HEK293 (cell line): ENCODE measurements around the gene AZIN2.

ENCODE experiments used
- BCL11A ChIP-seq: fragments of 450-650 bp; formaldehyde crosslinking; IDR thresholded peaks from 2 replicates; pipeline ENCODE4 v1.5.1; 2016; ENCODE audit warnings: low read depth, missing biosample characterization, missing genetic modification characterization
- GFI1B ChIP-seq: fragments of 450-650 bp; formaldehyde crosslinking; IDR thresholded peaks from 2 replicates; pipeline ENCODE4 v1.5.1; 2016; ENCODE audit warnings: missing biosample characterization, missing genetic modification characterization
- PRDM1 ChIP-seq: fragments of 450-650 bp; formaldehyde crosslinking; IDR thresholded peaks from 2 replicates; pipeline ENCODE4; 2016; ENCODE audit warnings: missing biosample characterization, missing genetic modification characterization
- RBAK ChIP-seq: fragments of 450-650 bp; formaldehyde crosslinking; IDR thresholded peaks from 2 replicates; pipeline ENCODE4 v1.5.1; 2016; ENCODE audit warnings: missing biosample characterization, missing genetic modification characterization
- SCRT1 ChIP-seq: fragments of 450-650 bp; formaldehyde crosslinking; IDR thresholded peaks from 2 replicates; pipeline ENCODE4 v1.5.1; 2016; ENCODE audit warnings: missing biosample characterization, missing genetic modification characterization, borderline replicate concordance
- TCF7L2 ChIP-seq: IDR thresholded peaks from 2 replicates; pipeline ENCODE4 v1.6.1; 2011; ENCODE audit warnings: low read depth, mild to moderate bottlenecking, inconsistent platforms, low read length, moderate library complexity, borderline replicate concordance
- ZEB2 ChIP-seq: fragments of 450-650 bp; formaldehyde crosslinking; IDR thresholded peaks from 2 replicates; pipeline ENCODE4 v1.5.1; 2016; ENCODE audit warnings: missing biosample characterization, missing genetic modification characterization
- ZFP37 ChIP-seq: fragments of 450-650 bp; formaldehyde crosslinking; IDR thresholded peaks from 2 replicates; pipeline ENCODE4 v1.5.1; 2016; ENCODE audit warnings: missing biosample characterization, missing genetic modification characterization
- ZNF19 ChIP-seq: fragments of 450-650 bp; formaldehyde crosslinking; IDR thresholded peaks from 2 replicates; pipeline ENCODE4; 2016; ENCODE audit warnings: missing biosample characterization, missing genetic modification characterization, low read depth
- ZNF202 ChIP-seq: fragments of 450-650 bp; formaldehyde crosslinking; IDR thresholded peaks from 2 replicates; pipeline ENCODE4 v1.5.1; 2016; ENCODE audit warnings: missing biosample characterization, missing genetic modification characterization, borderline replicate concordance
- ZNF214 ChIP-seq: fragments of 450-650 bp; formaldehyde crosslinking; IDR thresholded peaks from 2 replicates; pipeline ENCODE4 v1.5.1; 2017; ENCODE audit warnings: missing biosample characterization, mild to moderate bottlenecking, missing genetic modification characterization, borderline replicate concordance
- ZNF248 ChIP-seq: fragments of 450-650 bp; formaldehyde crosslinking; IDR thresholded peaks from 2 replicates; pipeline ENCODE4 v1.5.1; 2017; ENCODE audit warnings: missing biosample characterization, missing genetic modification characterization
- ZNF350 ChIP-seq: fragments of 450-650 bp; formaldehyde crosslinking; IDR thresholded peaks from 2 replicates; pipeline ENCODE4 v1.5.0; 2017; ENCODE audit warnings: missing biosample characterization, mild to moderate bottlenecking, missing genetic modification characterization
- ZNF501 ChIP-seq: fragments of 450-650 bp; formaldehyde crosslinking; IDR thresholded peaks from 2 replicates; pipeline ENCODE4 v1.5.1; 2016; ENCODE audit warnings: missing biosample characterization, missing genetic modification characterization
- ZNF521 ChIP-seq: fragments of 450-650 bp; formaldehyde crosslinking; IDR thresholded peaks from 2 replicates; pipeline ENCODE4 v1.5.1; 2017; ENCODE audit warnings: missing biosample characterization, mild to moderate bottlenecking, missing genetic modification characterization
- ZNF548 ChIP-seq: fragments of 450-650 bp; formaldehyde crosslinking; IDR thresholded peaks from 2 replicates; pipeline ENCODE4 v1.5.1; 2016; ENCODE audit warnings: missing biosample characterization, missing genetic modification characterization
- ZNF560 ChIP-seq: fragments of 450-650 bp; formaldehyde crosslinking; IDR thresholded peaks from 2 replicates; pipeline ENCODE4 v1.5.1; 2017; ENCODE audit warnings: missing biosample characterization, missing genetic modification characterization, borderline replicate concordance
- ZNF571 ChIP-seq: fragments of 450-650 bp; formaldehyde crosslinking; IDR thresholded peaks from 2 replicates; pipeline ENCODE4 v1.5.0; 2017; ENCODE audit warnings: missing biosample characterization, missing genetic modification characterization
- ZNF660 ChIP-seq: fragments of 450-650 bp; IDR thresholded peaks from 2 replicates; pipeline ENCODE4 v1.5.1; 2018; ENCODE audit warnings: missing biosample characterization, mild to moderate bottlenecking, missing genetic modification characterization
- ZNF785 ChIP-seq: fragments of 450-650 bp; formaldehyde crosslinking; IDR thresholded peaks from 2 replicates; pipeline ENCODE4 v1.5.1; 2016; ENCODE audit warnings: missing biosample characterization, missing genetic modification characterization
- ZNF792 ChIP-seq: fragments of 450-650 bp; formaldehyde crosslinking; IDR thresholded peaks from 2 replicates; pipeline ENCODE4 v1.5.1; 2016; ENCODE audit warnings: missing biosample characterization, missing genetic modification characterization
- ZNF830 ChIP-seq: fragments of 450-650 bp; IDR thresholded peaks from 2 replicates; pipeline ENCODE4 v1.5.0; 2018; ENCODE audit warnings: missing biosample characterization, missing genetic modification characterization, low read depth, mild to moderate bottlenecking, moderate library complexity
- ZNF843 ChIP-seq: fragments of 450-650 bp; formaldehyde crosslinking; IDR thresholded peaks from 2 replicates; pipeline ENCODE4 v1.5.1; 2016; ENCODE audit warnings: missing biosample characterization, missing genetic modification characterization
- TF ChIP-seq, protein P1 (sequence below): fragments of 450-650 bp; formaldehyde crosslinking; IDR thresholded peaks from 2 replicates; pipeline ENCODE4 v1.5.1; 2017; ENCODE audit warnings: missing biosample characterization, missing genetic modification characterization
- TF ChIP-seq, protein P2 (sequence below): fragments of 450-650 bp; formaldehyde crosslinking; IDR thresholded peaks from 2 replicates; pipeline ENCODE4 v1.5.1; 2017; ENCODE audit warnings: missing biosample characterization, mild to moderate bottlenecking, missing genetic modification characterization, moderate library complexity
- TF ChIP-seq, protein P3 (sequence below): fragments of 450-650 bp; IDR thresholded peaks from 2 replicates; pipeline ENCODE4 v1.5.1; 2018; ENCODE audit warnings: missing biosample characterization, mild to moderate bottlenecking, missing genetic modification characterization
- TF ChIP-seq, protein P4 (sequence below): fragments of 450-650 bp; IDR thresholded peaks from 2 replicates; pipeline ENCODE4 v1.5.1; 2018; ENCODE audit warnings: missing biosample characterization, missing genetic modification characterization
- TF ChIP-seq, protein P5 (sequence below): fragments of 450-650 bp; formaldehyde crosslinking; IDR thresholded peaks from 2 replicates; pipeline ENCODE4 v1.5.1; 2016; ENCODE audit warnings: missing biosample characterization, missing genetic modification characterization
- TF ChIP-seq, protein P6 (sequence below): fragments of 450-650 bp; formaldehyde crosslinking; IDR thresholded peaks from 2 replicates; pipeline ENCODE4 v1.5.1; 2016; ENCODE audit warnings: missing biosample characterization, missing genetic modification characterization

Gene AZIN2

DNA sequence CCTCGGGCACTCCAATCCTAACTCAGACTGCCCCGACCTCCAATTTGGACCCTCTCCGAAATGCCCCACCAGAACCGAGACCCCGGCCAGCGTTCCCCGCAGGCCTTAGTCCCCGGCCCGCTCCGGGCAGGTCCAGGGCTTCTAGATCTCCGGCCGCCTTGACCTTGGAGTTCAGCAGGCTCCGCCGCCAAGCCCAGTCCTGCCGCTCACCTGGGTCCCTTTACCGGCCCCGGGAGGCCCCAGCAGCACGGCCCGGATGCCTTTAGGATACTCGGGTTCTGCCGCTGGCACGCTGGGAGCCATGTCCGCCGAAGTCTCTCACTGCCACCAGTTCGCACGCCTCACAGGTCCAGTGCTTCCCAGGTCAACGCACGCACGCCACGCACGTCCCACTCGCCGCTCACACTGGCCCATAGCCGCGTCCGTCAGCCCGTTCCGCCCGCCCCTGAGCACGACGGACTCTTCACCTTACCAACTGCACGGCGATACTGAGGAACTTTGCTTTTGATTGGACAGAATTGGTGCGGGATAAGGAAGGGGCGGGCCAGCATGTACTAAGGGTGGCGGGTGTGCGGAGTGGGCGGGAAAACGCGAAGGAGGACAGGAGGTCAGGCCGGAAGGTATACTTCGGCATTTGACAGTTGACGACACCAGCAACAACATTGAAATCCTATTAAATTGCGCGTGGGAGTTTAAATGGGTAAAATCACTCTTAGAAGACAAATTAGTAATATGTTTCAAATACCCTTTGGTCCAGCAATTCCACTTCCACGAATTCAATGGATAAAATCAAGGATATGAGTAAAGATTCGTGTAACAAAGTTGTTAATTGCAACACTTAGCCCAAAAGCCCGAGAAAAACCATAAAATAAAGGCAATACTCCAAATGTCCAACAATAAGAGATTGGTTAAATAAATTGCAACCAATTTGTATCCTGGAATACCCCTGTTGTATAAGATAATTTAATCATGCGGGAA, 44.1 kb upstream of the AZIN2 start, which contains the start of gene AK2 (continued):
- TF ChIP-seq TCF7L2 (no peak), ZNF560 (tag by site-specific recombination) (no peak), ZNF843 (tag by site-specific recombination) (peak; percentile 38), ZNF830 (tag by site-specific recombination) (no peak), PRDM1 (tag by site-specific recombination) (no peak), ZNF785 (tag by site-specific recombination) (no peak), BCL11A (tag by site-specific recombination) (peak; percentile 24; the same call in 1 of the 2 replicates), ZNF521 (tag by site-specific recombination) (no peak), ZNF501 (no peak), ZNF248 (tag by site-specific recombination) (no peak), ZNF660 (0 out of 2 replicates have a peak, but pooled peaks have one; percentile 47), ZNF19 (no peak), GFI1B (tag by site-specific recombination) (no peak), SCRT1 (tag by site-specific recombination) (no peak), ZEB2 (tag by site-specific recombination) (peak; percentile 50; the same call in 1 of the 2 replicates), ZNF350 (tag by site-specific recombination) (no peak), ZNF571 (tag by site-specific recombination) (no peak), RBAK (no peak), ZNF548 (tag by site-specific recombination) (no peak), ZFP37 (no peak), ZNF214 (tag by site-specific recombination) (no peak), ZNF202 (tag by site-specific recombination) (no peak), ZNF792 (peak; percentile 97)
- TF ChIP-seq, protein P1, sequence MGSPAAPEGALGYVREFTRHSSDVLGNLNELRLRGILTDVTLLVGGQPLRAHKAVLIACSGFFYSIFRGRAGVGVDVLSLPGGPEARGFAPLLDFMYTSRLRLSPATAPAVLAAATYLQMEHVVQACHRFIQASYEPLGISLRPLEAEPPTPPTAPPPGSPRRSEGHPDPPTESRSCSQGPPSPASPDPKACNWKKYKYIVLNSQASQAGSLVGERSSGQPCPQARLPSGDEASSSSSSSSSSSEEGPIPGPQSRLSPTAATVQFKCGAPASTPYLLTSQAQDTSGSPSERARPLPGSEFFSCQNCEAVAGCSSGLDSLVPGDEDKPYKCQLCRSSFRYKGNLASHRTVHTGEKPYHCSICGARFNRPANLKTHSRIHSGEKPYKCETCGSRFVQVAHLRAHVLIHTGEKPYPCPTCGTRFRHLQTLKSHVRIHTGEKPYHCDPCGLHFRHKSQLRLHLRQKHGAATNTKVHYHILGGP (tag by site-specific recombination) = no peak
- TF ChIP-seq, protein P2, sequence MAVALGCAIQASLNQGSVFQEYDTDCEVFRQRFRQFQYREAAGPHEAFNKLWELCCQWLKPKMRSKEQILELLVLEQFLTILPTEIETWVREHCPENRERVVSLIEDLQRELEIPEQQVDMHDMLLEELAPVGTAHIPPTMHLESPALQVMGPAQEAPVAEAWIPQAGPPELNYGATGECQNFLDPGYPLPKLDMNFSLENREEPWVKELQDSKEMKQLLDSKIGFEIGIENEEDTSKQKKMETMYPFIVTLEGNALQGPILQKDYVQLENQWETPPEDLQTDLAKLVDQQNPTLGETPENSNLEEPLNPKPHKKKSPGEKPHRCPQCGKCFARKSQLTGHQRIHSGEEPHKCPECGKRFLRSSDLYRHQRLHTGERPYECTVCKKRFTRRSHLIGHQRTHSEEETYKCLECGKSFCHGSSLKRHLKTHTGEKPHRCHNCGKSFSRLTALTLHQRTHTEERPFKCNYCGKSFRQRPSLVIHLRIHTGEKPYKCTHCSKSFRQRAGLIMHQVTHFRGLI (tag by site-specific recombination) = no peak
- TF ChIP-seq, protein P3, sequence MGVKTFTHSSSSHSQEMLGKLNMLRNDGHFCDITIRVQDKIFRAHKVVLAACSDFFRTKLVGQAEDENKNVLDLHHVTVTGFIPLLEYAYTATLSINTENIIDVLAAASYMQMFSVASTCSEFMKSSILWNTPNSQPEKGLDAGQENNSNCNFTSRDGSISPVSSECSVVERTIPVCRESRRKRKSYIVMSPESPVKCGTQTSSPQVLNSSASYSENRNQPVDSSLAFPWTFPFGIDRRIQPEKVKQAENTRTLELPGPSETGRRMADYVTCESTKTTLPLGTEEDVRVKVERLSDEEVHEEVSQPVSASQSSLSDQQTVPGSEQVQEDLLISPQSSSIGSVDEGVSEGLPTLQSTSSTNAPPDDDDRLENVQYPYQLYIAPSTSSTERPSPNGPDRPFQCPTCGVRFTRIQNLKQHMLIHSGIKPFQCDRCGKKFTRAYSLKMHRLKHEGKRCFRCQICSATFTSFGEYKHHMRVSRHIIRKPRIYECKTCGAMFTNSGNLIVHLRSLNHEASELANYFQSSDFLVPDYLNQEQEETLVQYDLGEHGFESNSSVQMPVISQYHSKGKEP = no peak
- TF ChIP-seq, protein P4, sequence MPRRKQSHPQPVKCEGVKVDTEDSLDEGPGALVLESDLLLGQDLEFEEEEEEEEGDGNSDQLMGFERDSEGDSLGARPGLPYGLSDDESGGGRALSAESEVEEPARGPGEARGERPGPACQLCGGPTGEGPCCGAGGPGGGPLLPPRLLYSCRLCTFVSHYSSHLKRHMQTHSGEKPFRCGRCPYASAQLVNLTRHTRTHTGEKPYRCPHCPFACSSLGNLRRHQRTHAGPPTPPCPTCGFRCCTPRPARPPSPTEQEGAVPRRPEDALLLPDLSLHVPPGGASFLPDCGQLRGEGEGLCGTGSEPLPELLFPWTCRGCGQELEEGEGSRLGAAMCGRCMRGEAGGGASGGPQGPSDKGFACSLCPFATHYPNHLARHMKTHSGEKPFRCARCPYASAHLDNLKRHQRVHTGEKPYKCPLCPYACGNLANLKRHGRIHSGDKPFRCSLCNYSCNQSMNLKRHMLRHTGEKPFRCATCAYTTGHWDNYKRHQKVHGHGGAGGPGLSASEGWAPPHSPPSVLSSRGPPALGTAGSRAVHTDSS (tag by site-specific recombination) = no peak
- TF ChIP-seq, protein P5, sequence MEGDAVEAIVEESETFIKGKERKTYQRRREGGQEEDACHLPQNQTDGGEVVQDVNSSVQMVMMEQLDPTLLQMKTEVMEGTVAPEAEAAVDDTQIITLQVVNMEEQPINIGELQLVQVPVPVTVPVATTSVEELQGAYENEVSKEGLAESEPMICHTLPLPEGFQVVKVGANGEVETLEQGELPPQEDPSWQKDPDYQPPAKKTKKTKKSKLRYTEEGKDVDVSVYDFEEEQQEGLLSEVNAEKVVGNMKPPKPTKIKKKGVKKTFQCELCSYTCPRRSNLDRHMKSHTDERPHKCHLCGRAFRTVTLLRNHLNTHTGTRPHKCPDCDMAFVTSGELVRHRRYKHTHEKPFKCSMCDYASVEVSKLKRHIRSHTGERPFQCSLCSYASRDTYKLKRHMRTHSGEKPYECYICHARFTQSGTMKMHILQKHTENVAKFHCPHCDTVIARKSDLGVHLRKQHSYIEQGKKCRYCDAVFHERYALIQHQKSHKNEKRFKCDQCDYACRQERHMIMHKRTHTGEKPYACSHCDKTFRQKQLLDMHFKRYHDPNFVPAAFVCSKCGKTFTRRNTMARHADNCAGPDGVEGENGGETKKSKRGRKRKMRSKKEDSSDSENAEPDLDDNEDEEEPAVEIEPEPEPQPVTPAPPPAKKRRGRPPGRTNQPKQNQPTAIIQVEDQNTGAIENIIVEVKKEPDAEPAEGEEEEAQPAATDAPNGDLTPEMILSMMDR (tag by site-specific recombination) = no peak
- TF ChIP-seq, protein P6, sequence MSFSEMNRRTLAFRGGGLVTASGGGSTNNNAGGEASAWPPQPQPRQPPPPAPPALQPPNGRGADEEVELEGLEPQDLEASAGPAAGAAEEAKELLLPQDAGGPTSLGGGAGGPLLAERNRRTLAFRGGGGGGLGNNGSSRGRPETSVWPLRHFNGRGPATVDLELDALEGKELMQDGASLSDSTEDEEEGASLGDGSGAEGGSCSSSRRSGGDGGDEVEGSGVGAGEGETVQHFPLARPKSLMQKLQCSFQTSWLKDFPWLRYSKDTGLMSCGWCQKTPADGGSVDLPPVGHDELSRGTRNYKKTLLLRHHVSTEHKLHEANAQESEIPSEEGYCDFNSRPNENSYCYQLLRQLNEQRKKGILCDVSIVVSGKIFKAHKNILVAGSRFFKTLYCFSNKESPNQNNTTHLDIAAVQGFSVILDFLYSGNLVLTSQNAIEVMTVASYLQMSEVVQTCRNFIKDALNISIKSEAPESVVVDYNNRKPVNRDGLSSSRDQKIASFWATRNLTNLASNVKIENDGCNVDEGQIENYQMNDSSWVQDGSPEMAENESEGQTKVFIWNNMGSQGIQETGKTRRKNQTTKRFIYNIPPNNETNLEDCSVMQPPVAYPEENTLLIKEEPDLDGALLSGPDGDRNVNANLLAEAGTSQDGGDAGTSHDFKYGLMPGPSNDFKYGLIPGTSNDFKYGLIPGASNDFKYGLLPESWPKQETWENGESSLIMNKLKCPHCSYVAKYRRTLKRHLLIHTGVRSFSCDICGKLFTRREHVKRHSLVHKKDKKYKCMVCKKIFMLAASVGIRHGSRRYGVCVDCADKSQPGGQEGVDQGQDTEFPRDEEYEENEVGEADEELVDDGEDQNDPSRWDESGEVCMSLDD (tag by site-specific recombination) = no peak
